Stimulated activated CD4-positive, alpha-beta T cell treated with anti-CD3 and anti-CD28 coated beads, Interleukin-2, amount 100 ng/mL, for 48 hours (primary cell): ENCODE data around the gene MCM7.

Source experiments
- DNase-seq, 2 donors: peaks; one replicate each; pipeline ENCODE4 v3.0.0-alpha.2; 2020

The MCM7 gene

DNA sequence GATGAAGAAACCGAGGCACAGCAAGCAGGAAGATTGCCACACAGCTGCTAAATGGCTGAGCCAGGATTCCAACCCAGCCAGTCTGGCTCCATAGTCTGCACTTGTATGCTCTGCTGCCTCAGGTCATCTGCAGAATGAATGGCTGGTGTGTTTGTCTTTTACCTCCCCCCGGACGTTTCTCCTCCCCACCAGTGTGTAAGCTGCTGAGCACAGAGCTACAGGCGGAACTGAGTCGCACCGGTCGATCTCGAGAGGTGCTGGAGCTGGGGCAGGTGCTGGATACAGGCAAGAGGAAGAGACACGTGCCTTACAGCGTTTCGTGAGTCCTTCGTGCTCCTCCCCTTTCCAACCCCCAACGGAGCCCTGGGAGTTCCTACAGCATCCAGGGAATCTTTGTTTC is 20.9 kb upstream of the MCM7 start:
- no peak for DNase-seq

DNA sequence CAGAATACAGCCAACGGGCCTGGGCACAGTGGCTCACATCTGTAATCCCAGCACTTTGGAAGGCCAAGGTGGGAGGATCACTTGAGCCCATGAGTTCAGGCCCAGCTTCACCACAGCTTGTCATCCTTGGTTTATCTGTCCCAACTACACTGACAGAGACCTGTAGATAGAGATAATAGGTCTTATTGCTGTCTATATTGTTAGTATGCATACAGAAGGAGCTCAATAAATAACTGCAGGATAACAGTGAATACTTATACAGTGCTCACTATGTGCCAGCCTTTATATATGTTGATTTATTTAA is 19.5 kb upstream of the MCM7 start:
- DNase-seq = no peak

DNA sequence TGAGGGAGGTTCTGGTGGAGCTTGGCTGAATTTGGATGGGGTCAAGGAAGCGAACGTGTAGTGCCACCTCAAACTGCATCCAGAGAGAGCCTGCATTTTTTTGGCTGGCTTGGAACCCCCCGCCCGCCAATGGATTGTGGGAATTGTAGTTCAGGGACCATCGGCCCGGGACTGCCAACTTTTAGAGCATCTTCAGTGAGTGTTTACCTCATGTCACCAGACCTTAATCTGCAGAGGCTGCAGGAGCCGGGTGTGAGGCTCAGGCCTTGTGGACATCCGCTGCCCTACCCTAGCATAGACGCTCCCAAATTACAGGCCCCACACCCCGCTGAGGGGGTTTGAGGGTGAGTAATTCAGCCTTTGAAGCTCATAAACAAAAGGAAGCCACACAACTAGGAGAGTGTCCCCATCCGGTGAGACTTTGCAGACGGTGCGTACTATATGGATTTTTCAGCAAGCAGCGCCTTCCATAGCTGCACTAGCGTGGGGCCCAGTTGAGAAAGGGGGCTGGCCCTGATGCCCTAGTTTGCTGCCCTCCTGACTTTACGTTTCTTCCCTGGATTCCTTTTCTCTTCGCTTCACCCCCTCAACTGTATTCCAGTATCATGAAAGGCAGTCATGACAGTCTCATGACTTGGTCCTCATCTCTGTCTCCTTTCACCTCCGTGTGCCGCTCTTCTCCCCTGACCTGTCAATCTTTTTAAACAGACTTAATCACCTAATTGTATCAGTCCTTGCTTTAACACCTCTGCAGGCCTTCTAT is 19.0 kb upstream of the MCM7 start:
- DNase-seq = peak; percentile 62 to 64

DNA sequence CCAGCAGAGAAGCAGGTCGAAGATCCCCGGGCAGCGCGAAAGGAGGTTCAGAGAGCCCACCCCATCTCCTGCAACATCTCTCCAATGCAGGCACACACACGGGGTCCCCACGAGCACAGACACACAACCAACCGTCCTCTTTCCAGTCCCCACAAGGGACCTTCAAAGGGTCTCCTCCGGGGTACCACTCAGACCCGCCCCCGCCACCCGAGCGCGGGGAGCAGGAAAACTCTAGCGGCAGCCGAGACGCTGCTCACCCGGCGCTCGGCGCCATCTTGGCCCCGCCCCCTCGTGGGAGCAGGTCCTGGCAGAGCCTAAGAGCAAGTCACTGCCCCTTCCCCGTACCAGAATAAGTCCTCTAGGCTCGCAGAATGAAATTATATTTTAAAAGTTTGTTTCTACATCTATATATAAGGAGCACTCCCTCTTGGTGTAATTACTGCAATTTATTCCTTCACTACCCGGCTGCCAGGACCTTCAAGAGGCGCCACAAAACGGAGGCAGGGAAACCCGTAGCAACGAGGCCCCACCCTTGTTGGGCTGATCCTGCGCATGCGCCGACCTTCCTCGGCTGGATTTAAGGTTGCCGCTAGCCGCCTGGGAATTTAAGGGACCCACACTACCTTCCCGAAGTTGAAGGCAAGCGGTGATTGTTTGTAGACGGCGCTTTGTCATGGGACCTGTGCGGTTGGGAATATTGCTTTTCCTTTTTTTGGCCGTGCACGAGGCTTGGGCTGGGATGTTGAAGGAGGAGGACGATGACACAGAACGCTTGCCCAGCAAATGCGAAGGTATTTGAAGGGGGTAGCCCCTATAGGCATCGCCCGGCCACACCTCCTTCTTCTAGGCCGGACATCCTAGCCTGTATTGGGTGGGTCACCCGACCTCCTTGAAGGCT is 18.1 kb upstream of the MCM7 start, which contains the start of the genes CNPY4 and TAF6:
TSS of gene CNPY4 (plus strand) at position 563 of the 898 bp plus-strand sequence. CDS start at position 674, 111 bp downstream.
TSS of gene TAF6 (minus strand) at position 287 of the 898 bp plus-strand sequence. CDS start 5,149 bp downstream, outside the sequence.
- DNase-seq = peak; percentile 92 to 94

DNA sequence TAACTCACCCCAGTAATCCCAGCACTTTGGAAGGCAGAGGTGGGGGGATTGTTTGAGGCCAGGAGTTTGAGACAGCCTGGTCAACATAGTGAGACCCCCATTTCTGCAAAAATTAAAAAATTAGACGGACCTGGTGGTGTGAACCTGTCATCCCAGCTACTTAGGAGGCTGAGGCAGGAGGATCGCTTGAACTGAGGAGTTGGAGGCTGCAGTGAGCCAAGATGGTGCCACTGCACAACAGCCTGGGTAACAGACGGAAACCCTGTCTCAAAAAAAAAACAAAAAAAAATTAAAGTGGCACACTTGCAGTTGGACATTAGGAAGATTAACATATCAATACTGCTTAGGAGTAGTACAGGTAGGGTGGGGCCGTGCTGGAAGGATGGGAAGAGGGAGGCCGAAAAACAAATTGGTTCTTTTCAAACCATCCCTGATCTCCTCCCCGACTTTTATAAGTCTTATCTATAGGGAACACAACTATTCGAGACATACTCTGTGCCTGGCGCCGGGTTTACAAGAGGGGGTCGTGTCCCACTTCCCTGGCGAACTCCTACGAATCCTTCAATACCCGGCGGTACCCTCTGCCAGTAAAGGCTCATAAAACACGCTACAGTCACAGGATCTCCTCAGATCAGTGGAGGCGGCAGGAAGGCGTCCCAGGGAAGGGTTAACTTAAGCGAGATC is 17.3 kb upstream of the MCM7 start:
- no peak for DNase-seq

DNA sequence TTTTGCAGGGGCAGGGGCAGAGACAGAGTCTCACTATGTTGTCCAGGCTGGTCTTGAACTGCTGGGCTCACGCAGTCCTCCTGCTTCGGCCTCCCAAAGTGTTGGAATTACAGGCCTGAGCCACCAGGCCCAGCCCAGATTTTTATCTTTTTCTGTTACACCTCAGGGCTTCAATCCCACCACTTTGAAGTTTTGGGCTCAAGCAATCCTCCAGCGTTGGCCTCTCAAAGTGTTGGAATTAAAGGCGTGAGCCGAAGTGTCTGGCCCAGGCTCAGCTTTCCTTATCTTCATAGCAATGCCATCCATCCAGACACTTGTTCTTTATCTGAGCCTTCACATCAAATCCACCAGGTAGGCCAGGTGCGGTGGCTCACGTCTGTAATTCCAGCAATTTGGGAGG is 13.8 kb upstream of the MCM7 start:
- DNase-seq = no peak

DNA sequence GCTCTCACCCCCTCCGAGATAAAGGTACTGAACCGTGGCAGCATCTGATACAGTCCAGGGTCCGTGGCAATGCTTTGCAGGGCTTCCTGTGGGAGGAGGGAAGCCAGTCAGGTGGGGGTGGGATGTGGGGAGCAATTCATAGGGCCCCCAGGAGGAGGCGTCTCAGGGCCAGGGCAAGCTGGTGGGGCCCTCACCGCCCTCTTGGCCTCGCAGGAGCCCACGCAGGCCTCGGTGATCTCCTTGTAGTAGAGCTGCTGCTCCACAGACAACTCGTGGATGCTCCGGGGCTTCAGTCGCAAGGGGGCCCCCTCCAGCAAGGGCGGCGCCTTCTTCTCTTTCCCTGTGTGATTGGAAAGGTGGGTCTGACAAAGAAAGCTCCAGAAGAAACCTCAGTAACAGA is 10.7 kb upstream of the MCM7 start:
- no peak for DNase-seq

DNA sequence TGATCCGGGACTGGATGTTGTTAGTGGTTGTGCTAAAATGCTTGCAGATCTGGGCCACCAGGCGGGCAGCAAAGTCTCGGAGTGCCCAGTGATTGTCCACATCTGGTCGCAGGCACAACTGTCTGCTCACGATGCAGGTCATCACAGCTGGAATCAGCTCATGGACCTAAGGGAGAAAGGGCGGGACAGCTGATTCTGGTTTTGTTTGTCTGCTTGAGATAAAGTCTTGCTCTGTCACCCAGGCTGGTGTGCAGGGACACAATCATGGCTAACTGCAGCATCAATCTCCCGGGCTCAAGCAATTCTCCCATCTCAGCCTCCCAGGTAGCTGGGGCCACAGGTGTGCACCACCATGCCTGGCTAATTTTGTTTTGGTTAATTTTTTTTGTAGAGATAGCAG is 10.0 kb upstream of the MCM7 start:
- no peak for DNase-seq

DNA sequence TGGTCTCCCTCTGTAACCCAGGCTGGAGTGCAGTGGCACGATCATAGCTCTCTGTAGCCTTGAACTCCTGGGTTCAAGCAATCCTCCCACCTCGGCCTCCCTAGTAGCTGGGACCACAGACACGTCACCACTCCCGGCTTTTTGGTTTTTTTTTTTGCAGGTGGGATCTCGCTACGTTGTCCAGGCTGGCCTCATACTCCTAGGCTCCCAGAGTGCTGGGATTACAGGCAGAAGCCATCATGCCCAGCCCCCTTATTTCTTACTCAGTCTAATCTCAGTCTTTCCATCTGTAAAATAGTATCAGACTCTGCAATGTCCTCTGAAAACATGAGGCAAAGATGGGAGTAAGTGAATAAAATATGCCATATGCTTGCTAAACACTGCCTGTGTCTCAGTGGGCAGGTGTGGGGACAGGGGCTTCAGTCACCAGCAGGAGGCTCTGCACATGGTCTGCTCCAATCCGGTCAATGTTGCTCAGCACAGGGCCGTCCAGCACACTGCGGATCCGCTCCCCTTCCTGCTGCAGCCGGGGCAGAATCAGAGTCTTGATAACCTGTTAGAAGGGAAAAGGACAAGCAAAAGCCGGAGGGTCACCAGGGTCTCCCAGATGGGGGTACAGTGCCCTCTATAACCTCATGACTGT is 8.4 kb upstream of the MCM7 start:
- no peak for DNase-seq

DNA sequence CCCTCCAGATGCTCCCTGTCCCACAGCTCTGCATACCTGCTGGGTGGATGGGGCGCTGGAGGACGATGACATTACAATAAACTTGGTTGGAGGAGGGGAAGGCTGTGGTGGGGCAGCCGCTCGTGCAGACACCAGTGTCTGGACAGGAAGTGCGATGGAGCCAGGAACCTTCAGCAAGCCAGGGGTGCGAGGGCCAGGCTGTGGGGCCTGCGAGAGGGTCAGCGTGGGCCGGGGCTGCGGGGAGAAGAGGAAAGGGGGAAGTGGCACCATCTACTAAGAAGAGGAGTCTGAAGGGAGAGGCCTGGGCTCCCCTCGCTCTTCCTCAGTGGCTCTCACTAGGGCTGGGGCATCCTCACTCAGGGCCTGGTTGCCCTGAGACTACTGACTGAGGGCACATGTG is 6.7 kb upstream of the MCM7 start:
- DNase-seq = no peak

DNA sequence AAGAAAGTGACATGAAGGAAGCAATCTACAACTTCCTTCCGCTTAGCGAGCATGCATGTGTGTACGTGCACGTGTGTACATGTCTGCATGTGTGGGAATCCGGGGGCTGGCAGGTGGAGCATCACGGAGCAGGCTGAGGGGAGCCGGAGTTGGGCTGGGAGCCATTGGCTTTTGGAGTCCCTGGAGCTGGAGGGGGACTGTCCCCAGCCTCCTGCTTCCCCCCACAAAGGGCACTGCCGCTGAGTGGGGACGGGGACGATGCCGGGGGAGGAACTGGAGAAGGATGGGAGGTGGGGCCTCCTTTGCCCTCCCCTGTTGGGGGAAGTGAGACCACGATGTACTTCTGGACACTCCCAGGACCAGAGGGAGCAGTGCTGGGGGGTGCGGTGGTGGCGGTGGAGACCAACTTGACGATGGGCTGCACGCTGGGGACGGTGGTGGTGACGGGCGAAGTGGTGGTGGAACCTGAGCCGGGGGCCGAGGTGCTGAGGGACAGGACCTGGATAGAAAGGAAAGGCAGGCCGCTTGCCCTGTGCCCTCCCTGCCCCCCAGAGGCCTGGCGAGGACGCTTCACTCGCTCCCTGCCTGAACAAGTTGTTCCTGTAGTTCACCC is 6.0 kb upstream of the MCM7 start:
- DNase-seq = no peak

DNA sequence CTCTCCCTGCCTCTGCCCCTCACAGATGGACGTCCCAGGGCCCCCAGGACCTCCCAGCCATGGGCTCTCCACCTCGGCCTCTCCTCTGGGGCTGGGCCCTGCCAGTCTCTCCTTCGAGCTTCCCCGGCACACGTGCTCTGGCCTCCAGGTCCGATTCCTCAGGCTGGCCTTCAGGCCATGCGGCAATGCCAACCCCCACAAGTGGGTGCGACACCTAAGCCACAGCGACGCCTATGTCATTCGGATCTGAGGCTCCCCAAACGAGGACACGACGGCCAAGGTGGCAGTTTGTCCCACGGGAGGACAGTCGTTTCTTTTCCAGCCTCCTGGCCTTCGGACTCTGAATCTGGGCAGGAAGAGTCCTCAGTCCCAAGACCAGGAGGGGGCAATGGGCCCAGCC is 5.4 kb upstream of the MCM7 start:
- no peak for DNase-seq

DNA sequence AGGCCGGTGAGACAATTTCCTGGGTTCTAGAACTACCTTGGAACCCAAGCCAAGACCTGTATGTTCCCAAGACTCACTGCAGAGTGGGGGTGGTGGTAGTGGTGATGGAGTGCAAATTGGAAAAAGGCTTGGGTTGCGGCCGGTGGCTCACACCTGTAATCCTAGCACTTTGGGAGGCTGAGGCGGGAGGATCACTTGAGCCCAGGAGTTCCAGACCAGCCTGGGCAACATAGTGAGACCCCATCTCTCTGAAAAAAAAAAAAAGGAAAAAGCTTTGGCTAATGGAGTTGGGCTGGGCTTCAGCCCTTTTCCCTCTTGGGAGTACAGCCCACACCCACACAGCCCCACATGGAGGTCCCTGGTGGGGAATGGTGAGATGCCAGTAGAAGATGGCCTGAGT is 4.3 kb upstream of the MCM7 start:
- no peak for DNase-seq

DNA sequence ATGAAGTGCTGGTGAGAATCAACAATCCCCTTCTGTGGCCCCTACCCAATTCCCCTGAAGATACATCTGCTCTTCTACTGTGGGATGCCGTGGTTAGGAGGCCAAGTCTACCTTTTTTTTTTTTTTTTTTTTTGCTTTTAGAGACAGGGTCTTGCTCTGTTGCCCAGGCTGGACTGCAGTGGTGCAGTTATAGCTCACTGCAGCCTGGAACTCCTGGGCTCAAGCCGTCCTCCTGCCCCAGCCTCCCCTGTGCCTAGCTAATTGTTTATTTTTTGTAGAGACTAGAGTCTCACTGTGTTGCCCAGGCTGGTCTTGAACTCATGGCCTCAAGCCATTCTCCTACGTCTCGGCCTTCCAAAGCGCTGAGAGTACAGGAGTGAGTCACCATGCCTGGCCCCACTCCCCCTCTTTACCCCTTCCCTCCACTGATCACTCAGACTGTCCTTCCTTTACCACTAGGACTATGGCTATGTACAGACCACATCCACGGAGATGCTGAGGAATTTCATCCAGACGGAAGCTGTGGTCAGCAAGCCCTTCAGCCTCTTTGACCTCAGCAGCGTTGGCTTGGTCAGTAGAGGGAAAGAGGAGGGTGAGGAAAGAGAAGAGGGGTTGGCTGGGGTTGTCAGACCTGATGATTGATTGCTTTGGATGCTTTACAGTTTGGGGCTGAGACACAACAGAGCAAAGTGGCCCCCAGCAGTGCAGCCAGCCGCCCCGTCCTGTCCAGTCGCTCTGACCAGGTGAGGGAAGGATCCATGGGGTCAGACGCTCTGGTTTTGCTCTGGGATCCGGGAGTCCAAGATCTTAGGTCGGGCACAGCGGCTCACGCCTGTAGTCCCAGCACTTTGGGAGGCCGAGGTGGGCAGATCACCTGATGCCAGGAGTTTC is 2.0 kb upstream of the MCM7 start:
- DNase-seq = no peak

DNA sequence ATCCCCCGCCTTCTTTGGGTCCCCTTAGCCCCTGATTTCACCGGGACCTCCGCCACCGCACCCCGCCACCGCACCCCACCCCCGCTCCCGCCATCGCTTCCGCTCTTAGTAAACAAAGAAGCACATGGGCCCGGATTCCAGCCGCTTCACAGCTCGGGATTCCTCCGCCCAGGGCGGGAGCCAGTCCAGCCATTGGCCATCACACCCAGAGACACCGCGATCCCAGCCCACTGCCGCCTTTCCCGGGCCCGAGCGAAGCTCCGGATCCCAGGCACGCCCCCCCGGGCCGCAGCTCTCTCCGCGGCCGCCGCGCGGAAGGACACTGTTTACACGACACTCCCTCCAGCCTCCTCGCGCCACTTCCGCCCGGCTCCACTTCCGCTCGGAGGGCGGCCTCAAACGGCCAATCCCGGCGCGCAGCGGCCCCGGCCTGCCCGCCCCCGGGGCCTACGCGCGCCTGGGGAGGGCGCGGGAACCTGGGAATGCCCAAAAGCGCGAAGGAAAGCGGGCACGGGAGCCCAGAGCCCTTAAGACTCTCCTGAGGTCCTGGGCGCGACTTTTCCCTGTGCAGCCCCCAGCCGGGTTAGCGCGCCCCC is 679 bp downstream of the MCM7 start:
- DNase-seq = peak; percentile 79 to 80

DNA sequence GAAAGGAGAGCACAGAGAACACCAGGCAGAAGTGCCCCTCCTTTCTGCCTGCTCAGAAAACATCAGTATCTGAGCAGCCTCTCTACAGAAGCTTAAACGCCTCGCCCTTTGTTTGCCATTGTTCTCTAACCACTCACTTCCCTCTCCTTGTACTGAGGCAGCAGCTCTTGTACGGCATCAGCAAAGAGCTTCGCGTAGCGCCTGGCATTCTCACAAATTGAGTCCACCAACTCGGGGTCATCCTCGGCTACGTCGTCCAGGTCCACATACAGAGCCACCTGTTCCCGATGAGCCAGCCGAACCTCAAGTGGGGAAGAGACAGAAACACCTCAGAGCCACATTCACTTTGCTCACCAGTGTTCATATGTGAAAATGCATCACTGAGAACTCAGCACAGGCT is 1.7 kb downstream of the MCM7 start:
- no peak for DNase-seq

DNA sequence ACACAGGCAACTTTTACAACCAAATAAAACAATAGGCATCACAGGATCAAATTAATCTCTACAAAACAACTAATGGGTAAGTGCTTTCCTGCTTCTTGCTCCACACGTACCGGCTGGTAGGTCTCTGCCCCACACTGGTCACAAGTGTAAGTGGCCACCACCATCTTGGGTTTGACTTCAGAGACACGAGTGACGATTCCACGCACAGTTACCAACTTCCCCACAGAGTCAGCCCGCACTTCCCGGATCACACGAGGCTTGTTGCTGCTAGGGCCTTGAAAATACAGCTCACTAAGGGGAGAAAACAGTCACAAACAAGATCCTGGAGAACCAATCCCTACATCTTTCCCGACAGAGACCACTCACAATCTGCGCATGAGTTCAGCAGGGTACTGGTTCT is 2.3 kb downstream of the MCM7 start:
- no peak for DNase-seq

DNA sequence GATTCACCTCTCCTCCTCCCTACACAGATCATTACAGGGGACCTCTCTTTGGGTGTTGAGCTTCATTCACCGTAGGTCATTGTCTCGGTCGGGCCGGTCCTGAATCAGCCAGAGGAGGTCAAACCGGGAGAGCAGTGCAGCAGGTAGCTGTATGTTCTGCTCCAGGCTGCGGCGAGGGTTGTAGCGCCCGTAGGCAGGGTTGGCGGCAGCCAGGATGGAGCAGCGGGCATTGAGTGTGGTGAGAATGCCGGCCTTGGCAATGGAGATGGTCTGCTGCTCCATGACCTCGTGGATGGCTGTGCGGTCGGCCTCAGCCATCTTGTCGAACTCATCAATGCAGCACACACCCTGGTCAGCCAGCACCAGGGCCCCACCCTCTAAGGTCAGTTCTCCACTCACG is 5.5 kb downstream of the MCM7 start:
- no peak for DNase-seq

DNA sequence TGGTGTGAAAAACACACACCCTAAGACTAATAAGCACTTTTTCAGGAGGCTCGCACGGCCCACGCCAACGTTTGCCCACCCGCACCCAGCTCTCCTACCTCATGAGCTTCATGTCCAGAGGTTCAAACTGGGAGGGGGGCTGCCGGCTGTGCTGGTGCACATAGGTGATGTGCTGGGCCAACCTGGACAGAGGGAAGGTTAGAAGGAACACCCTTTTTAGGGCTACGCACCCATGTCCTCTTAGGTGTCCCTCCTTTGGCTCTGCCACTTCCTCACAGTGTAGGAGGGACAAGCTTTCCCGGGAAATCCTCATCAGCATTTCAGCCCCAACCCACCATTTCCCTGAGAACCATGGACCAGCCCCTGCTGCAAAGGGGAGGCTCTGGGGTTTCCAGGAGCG is 5.9 kb downstream of the MCM7 start:
- DNase-seq = no peak

DNA sequence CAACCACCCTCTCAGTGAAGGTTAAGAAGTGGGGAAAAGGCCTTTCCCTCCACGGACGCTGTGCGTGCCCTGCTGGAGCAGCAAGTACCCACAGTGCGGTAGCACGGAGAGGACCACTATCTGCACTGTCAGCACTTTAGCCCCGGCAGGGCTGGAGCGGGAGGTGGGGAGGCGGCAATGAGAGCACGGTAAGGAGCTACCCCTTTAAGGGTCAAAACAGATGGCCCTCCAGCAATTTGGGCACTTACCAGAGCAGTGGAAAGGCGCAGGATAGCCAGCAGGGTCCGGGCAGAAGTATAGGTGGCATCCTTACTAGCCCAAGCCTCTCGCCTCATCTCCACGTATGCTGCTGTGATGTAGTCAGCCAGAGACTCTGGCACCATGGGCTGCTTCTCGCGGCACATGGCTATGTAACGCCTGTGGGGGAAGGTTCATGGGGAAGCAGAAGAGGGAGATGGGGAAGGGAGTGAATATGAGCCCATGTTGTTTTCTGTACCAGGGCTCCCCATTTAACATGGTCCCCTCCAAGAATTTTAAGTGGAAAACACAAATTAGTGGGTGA is 7.2 kb downstream of the MCM7 start:
- no peak for DNase-seq

DNA sequence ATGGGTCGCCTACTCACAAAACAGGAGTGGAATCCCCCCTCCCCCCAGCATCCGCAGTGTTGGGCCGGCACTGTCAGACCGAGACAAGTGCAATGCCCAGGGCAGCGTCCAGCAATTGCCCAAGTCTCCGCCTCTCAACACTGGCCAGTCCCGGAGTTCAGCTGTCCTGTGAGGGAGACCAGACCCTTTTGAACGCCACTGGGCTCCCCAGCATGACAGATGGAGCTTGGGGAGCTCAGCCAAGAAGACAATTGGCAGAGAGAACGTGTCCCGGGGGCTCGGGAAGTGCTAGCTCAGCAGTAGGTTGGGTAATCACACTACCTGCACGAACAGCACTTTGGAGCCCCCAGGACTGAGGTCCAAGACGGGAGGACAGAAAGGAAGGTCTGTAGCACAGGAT is 7.7 kb downstream of the MCM7 start:
- DNase-seq = no peak
